ENCODE measurements around the gene ZDHHC24. TPM values are rescaled to one million over a fixed set of nuclear protein-coding genes. Genes with fewer than 3 reads are reported as not detected.

ZDHHC24 gene
- total RNA-seq, 6 donors from 2014 or later, result 12.4 to 24.8 (median 14.1) TPM

DNA sequence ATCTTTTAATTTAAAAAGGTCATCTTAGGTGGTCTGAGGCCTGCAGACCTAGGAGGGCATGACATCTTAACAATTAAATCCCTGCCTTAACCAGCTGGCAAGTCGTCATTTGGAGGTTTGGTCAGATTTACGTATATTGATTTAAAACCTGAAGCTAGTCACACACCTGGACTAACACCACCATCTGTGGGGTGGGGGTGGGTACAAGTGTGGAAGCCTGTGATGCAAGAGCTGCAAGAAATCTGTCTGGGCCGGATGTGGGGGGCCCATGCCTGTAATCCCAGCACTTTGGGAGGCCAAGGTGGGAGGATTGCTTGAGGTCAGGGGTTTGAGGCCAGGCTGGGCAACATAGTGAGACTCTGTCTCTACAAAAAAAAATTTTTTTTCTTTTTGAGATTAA, 35.4 kb upstream of the ZDHHC24 start:
- TF ChIP-seq, protein P1, sequence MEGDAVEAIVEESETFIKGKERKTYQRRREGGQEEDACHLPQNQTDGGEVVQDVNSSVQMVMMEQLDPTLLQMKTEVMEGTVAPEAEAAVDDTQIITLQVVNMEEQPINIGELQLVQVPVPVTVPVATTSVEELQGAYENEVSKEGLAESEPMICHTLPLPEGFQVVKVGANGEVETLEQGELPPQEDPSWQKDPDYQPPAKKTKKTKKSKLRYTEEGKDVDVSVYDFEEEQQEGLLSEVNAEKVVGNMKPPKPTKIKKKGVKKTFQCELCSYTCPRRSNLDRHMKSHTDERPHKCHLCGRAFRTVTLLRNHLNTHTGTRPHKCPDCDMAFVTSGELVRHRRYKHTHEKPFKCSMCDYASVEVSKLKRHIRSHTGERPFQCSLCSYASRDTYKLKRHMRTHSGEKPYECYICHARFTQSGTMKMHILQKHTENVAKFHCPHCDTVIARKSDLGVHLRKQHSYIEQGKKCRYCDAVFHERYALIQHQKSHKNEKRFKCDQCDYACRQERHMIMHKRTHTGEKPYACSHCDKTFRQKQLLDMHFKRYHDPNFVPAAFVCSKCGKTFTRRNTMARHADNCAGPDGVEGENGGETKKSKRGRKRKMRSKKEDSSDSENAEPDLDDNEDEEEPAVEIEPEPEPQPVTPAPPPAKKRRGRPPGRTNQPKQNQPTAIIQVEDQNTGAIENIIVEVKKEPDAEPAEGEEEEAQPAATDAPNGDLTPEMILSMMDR (IDR thresholded peaks at IDR 0.05), result no peak
- no peak for TF ChIP-seq POLR2AphosphoS5 (IDR thresholded peaks at IDR 0.05)
- no peak for TF ChIP-seq EP300 (IDR thresholded peaks at IDR 0.05)
- no peak for TF ChIP-seq POLR2A (IDR thresholded peaks at IDR 0.05)
- H3K4me1 ChIP-seq, result peaks cover 3 to 8% (median 5%) of the 10 kb centered on the region in 4 donors
- no peaks in the 10 kb centered on the region for H3K27me3 ChIP-seq
- no peak overlapping the region for H3K4me3 ChIP-seq
- no peaks in the 10 kb centered on the region for H3K36me3 ChIP-seq
- H3K9me3 ChIP-seq, result no peaks in the 10 kb centered on the region
- no peak for DNase-seq
- no peak overlapping the region for H3K27ac ChIP-seq
- WGBS, 2 donors, result 74 to 75% methylated on average over 3 of the region's 3 CpGs
- ATAC-seq (ENCODE audit: low FRiP score in 2 of 2), result no peak

DNA sequence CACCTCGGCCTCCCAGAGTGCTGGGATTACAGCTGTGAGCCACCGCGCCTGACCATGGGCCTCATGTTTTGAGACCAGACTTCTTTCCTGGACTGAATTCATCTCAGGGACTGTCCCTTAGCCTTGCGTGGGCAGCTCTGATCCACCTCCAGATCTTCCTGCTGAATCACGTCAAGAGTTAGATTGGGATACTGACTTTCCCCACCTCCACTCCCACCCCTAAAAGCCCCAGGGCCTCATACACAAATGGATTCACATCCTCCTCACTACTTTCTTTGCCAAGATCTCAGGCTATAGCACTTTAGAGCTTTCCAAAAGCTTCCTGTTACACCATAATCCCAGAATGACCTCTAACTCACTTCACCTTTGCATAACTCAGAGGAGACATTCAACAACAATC, 35.0 kb upstream of the ZDHHC24 start:
- no peaks in the 10 kb centered on the region for H3K27me3 ChIP-seq
- H3K27ac ChIP-seq, result no peak overlapping the region
- no peak overlapping the region for H3K4me3 ChIP-seq
- WGBS, 2 donors, result 83 to 90% methylated on average over 5 of the region's 5 CpGs
- no peaks in the 10 kb centered on the region for H3K9me3 ChIP-seq
- H3K36me3 ChIP-seq, result no peaks in the 10 kb centered on the region
- no peak for ATAC-seq (ENCODE audit: low FRiP score in 2 of 2)
- TF ChIP-seq EP300 (IDR thresholded peaks at IDR 0.05) (no peak), POLR2A (IDR thresholded peaks at IDR 0.05) (no peak), POLR2AphosphoS5 (IDR thresholded peaks at IDR 0.05) (no peak)
- TF ChIP-seq, protein P1 (IDR thresholded peaks at IDR 0.05), result no peak
- peaks cover 3 to 8% (median 5%) of the 10 kb centered on the region in 4 donors for H3K4me1 ChIP-seq
- DNase-seq, result no peak

DNA sequence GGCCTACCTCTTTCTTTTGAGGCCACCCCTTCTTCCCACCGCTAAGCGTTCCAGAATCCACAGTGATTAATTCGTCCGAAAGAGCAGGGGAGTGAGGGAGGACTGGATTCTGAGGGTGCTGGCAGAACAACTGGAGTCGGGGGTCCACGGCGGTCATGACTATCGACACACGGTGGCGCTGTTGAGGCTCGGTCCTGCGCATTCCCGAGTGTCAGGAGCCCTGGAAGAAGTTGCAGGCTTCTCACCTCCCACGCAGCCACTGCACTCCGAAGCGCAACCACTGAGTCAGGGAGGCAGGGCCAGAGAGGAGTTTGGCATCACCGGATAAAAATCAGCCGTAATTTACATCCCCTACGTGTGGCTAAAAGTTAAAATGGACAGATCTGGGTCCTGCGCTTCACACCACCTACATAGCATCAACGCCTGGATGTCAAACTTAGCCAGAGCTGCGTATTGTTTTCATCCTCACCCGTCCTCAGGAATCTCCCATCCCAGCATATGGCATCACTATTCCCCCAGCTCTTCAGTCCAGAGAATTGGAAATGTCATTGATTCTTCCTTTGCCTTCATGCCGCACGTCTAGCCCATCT, 33.3 kb upstream of the ZDHHC24 start:
- DNase-seq (peak; percentile 83 to 87), ATAC-seq (ENCODE audit: low FRiP score in 2 of 2) (peak; percentile 80 to 97)
- WGBS, 2 donors, result 16 to 24% methylated on average over 17 to 25 of the region's 25 CpGs
- Histone ChIP-seq H3K36me3 (no peaks in the 10 kb centered on the region), H3K9me3 (no peaks in the 10 kb centered on the region), H3K4me3 (no peak overlapping the region), H3K4me1 (peaks cover 3 to 8% (median 5%) of the 10 kb centered on the region in 4 donors), H3K27me3 (no peaks in the 10 kb centered on the region), H3K27ac (no peak overlapping the region)
- TF ChIP-seq POLR2A (IDR thresholded peaks at IDR 0.05), result no peak
- TF ChIP-seq, protein P1 (IDR thresholded peaks at IDR 0.05), result peak; percentile 77 to 88 (median 86)

DNA sequence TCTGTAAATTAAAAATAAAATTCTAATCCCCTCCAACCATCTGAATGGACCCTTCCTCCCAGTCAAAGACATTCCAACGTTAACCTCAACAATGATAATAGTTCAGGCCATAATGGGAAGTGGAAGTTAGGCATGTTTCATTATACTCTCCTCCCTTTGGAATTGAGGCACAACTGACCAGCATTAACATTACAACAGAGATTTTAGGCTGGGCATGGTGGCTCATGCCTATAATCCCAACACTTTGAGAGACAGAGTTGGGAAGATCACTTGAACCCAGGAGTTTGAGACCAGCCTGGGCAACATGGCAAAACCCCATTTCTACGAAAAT, 25.0 kb upstream of the ZDHHC24 start:
- ATAC-seq (ENCODE audit: low FRiP score in 2 of 2), result no peak
- Histone ChIP-seq H3K27ac (no peak overlapping the region), H3K9me3 (no peaks in the 10 kb centered on the region), H3K27me3 (no peaks in the 10 kb centered on the region), H3K4me1 (peaks cover 10 to 17% (median 12%) of the 10 kb centered on the region in 4 donors), H3K36me3 (peaks cover 0 to 3% (median 0%) of the 10 kb centered on the region in 4 donors), H3K4me3 (no peak overlapping the region)
- DNase-seq, result no peak
- WGBS, 2 donors, result 70% methylated on average over 2 of the region's 2 CpGs
- TF ChIP-seq POLR2AphosphoS5 (IDR thresholded peaks at IDR 0.05) (no peak), POLR2A (IDR thresholded peaks at IDR 0.05) (no peak), EP300 (IDR thresholded peaks at IDR 0.05) (no peak)
- TF ChIP-seq, protein P1 (IDR thresholded peaks at IDR 0.05), result no peak
